Measurements from ENCODE around the gene RAP1A.
A peak's percentile ranks its signal among the peaks of the same experiment; 100 is the strongest.

DNA sequence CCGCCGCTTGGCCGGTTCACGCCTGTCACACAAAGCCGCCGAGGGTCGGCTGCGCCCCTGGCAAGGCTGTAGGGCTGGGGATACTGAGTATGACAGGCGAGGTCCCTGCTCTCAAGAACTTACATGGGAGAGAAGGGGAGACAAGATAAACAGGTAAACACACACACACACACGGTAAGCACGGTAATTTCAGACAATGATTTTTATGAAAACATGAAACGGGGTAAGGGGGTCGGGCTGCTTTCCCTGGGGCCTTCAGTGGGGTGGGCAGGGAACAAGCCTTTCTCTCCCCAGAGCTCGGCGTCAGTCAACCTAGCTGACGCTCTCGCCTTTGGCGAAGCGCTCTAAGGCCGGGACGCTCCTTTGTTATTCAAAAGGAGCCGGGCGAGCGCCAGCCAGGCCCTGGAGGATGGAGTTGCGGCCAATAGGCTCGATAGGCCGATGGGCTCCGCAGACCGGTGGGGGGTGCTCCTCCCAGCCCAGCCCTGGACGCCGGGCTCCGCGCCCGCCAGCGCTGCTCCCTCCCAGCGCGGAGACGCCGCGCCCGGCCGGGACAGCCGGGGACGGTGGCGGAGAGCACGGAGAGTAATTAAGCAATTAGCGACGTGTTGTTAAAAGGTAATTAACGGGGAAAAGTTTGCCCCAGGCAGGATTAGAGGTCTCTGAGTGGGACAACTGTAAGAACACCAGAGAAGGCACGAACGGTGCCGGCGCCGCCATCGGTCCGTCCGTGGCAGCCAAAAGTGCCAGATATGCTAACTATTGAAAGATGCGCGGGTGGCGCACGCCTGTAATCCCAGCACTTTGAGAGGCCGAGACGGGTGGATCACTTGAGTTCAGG is 120.6 kb downstream of the RAP1A start:
- TF ChIP-seq, protein P1, sequence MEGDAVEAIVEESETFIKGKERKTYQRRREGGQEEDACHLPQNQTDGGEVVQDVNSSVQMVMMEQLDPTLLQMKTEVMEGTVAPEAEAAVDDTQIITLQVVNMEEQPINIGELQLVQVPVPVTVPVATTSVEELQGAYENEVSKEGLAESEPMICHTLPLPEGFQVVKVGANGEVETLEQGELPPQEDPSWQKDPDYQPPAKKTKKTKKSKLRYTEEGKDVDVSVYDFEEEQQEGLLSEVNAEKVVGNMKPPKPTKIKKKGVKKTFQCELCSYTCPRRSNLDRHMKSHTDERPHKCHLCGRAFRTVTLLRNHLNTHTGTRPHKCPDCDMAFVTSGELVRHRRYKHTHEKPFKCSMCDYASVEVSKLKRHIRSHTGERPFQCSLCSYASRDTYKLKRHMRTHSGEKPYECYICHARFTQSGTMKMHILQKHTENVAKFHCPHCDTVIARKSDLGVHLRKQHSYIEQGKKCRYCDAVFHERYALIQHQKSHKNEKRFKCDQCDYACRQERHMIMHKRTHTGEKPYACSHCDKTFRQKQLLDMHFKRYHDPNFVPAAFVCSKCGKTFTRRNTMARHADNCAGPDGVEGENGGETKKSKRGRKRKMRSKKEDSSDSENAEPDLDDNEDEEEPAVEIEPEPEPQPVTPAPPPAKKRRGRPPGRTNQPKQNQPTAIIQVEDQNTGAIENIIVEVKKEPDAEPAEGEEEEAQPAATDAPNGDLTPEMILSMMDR (IDR thresholded peaks at IDR 0.05) = peak; percentile 18; the same call in 1 of the 2 replicates
- TF ChIP-seq POLR2AphosphoS5 (IDR thresholded peaks at IDR 0.05; ENCODE audit: low read depth, low read length) (no peak), TCF7L2 (IDR thresholded peaks at IDR 0.05; ENCODE audit: low read depth, low read length) (no peak)
